HG03039 (cell line): ENCODE data around the gene MEGF6.
A peak's percentile ranks its signal among the peaks of the same experiment; 100 is the strongest.

ENCODE experiments used
- ATAC-seq: cut with Tn5 transposase; IDR thresholded peaks from one replicate; pipeline ENCODE4 v1.9.1; 2021; ENCODE audit warnings: mild to moderate bottlenecking, moderate library complexity; ENCODE audit not compliant: unreplicated experiment

The MEGF6 gene, protein sequence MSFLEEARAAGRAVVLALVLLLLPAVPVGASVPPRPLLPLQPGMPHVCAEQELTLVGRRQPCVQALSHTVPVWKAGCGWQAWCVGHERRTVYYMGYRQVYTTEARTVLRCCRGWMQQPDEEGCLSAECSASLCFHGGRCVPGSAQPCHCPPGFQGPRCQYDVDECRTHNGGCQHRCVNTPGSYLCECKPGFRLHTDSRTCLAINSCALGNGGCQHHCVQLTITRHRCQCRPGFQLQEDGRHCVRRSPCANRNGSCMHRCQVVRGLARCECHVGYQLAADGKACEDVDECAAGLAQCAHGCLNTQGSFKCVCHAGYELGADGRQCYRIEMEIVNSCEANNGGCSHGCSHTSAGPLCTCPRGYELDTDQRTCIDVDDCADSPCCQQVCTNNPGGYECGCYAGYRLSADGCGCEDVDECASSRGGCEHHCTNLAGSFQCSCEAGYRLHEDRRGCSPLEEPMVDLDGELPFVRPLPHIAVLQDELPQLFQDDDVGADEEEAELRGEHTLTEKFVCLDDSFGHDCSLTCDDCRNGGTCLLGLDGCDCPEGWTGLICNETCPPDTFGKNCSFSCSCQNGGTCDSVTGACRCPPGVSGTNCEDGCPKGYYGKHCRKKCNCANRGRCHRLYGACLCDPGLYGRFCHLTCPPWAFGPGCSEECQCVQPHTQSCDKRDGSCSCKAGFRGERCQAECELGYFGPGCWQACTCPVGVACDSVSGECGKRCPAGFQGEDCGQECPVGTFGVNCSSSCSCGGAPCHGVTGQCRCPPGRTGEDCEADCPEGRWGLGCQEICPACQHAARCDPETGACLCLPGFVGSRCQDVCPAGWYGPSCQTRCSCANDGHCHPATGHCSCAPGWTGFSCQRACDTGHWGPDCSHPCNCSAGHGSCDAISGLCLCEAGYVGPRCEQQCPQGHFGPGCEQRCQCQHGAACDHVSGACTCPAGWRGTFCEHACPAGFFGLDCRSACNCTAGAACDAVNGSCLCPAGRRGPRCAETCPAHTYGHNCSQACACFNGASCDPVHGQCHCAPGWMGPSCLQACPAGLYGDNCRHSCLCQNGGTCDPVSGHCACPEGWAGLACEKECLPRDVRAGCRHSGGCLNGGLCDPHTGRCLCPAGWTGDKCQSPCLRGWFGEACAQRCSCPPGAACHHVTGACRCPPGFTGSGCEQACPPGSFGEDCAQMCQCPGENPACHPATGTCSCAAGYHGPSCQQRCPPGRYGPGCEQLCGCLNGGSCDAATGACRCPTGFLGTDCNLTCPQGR (N-terminal part only)

DNA sequence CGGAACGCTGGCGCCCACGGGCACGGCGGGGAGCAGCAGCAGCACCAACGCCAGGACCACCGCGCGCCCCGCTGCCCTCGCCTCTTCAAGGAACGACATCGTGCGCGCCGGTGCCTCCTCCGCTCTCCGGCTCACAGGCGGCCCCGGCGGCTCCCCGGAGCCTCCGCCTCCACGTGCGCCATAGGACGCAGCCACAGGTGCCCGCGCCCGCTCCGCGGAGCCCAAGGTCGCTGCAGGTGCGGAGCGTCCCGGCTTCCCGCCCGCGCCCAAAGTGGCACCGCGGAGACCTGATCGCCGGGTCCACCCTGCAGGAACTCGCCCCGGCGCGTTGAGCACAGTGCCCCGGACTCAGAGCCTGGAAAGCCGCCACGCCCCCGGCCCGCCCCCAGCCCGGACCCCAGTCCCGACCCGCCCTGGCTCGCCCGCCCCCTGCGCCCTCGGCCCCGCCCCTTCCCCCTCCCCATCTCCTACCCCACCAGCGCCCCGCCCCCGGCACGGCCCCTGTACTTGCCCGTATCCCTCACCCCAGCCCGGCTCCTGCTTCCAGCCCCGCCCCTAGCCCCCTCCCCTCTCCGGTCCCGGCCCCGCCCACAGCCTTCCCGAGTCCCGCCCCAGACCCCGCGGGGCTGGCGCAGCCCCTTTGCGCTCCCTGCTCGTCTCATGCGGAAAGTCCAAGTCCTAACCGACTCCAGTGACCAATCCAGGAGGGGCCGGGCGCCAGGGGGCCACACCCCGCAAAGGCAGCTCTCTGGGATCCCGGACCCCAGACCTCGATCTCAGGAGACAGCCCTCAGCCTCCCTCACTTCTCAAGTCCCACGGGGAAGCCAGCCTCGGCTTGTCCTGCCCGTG is at the start of gene MEGF6:
Gene MEGF6 (minus strand): TSS at position 339 of the 850 bp plus-strand sequence. CDS start 240 bp downstream, at position 99.
- no peak for ATAC-seq

DNA sequence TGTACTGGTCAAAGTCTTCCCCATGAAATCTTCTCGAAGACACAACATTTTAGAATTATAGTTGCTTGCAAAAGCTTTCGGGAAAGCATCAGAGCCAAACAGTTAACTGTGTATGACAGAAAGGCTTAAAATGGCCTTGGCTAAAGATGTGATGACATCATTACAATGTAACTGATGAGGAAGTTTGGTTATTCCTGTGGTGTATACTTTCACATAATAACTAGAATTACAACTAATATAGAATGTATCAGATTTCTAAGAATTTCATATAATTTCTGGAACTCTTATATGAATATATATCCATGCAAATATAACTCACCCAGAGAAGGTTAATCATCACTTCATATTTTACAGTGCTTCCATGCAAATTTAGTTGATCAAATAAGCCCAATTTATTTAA is 49.4 kb upstream of the MEGF6 start:
- ATAC-seq, result no peak

DNA sequence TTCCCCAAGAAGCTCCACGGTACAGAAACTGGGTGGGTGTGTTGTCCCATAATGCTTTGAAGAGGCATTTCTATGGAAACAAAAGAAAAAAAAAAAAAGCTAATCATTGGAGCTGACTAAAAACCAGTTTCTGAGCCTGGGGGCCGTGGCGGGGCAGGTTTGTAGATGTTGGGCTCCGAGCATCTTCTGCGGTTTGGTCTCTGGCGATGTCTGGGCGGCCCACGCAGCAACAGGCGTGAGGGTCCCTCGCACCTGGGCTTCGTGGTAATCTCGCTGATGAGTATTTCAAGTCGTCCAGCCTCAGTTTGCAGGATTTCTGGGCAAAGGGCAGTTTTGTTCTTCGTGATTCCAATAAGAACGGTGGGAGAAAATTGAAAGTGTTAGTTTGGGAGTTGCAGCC is 47.8 kb upstream of the MEGF6 start:
- no peak for ATAC-seq

DNA sequence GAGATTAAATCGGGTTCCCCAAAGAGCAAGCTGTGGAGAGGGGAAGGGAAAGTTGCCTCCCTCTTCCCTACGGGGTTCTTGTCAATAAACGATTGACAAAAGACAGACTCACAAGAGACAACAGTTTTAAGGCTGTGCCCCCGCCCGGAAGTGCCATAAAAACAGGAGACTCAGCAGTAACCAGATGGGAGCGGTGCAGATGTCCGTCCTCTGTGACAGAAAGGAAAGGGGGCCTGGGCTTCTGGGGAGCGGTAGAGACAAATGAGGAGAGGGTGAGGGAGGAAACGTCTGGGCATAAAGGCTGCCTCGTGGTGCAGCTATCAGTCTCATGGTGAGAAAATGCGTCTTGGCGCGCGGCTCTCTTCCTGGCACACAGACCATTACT is 46.9 kb upstream of the MEGF6 start:
- no peak for ATAC-seq

DNA sequence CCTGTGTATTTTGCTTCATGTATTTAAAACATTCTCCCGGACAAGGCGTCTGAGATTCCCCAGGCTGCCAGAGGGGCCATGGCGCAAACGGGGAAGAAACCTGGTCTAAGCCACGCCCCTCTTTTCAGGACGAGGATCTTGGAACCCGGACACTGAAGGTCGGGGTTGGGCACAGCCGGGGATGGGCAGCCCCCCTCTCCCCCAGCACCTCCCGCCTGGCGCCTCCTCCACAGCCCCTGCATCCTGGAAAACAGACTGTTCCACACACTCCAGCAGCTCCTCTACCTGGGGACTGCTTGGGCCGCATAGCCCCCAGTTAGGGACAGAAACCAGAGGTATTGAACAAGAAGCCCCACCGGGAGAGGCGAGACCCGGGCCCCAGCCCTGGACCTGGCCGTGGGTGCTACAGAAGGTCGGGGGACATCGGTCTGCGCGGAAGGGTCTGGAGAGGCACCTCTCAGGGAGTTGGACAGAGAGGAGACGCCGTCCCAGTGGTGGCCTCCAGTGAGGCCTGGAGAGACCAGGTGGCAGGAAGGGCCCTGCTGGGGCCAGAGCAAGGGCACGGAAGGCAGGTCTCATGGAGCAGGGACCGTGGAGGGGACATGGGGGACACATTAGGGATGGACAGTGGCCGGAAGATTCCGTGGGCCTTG is 46.4 kb upstream of the MEGF6 start:
- no peak for ATAC-seq

DNA sequence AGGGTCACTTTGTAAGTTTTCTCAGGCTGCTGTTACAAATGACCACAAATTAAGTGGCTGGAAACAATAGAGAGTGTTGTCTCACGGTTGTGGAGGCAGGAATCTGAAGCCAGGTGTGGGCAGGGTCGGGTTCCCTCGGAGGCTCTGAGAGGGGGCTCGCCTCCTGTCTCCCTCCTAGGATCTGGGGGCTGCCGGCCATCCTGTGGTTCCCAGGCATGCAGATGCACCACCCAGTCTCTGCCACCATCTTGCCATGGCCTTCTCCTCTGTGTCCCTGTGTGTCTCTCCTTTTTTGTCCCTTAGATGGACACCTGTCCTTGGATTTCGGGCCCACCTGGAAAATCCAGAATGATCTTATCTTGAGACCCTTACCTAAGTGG is 45.8 kb upstream of the MEGF6 start:
- ATAC-seq, result no peak

DNA sequence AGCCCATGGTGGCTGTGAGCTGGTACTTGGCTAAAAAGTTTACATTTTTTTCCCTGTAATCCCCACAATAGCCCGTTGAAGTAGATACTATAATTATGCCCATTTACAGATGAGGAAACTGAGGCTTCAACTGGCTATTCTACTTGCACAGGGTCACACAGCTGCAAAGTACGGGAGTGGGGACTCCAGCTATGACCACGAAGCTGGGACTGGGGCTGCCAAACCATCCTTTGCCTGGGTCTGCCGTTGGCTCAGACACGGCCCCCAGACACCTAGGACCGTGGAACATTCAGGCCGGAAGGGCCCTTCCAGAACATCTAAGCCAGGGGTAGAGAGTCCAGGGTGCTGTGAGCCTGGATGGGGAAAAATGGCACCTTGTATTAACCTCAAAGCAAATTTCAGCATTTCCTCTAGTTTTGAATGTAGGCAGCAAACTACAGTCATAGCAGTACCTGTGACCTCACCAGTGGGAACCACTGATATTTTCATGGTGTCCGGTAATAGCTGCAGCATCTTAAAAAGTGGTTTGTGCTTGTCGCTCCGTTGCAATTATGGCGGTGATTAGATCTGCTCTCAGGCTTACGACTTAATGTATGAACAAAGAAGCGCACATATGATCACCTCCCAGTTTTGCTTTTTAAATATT is 45.3 kb upstream of the MEGF6 start:
- no peak for ATAC-seq

DNA sequence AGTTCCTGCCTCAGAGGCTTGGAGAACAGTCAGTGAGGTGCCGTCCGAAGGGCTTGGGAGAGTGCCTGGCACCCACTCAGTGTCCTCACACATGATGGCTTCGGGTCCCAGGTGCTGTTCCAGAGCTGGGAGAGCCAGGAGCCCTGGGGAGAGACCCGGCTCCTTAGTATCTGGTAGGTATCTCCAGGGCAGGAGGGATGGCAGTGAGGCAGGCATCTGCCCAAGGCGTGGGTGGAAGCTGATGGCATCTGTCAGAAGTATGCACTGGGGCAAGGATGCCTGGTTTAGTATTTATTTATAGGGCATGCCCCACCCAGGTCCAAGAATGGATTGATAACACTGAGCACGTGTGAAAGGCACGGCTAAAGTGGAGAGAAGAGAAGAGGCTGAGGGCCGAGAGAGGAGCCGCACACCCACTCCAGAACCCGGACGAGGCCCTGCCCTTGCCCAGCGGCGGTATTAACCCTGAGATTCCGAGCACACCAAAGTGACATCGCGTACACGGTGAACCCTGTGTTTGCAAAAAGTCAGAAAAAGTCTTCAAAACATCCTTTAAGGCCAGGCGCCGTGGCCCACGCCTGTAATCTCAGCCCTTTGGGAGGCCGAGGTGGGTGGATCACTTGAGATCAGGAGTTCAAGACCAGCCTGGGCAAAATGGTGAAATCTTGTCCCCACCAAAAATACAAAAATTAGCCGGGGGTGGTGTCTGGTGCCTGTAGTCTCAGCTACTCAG is 43.4 kb upstream of the MEGF6 start:
- ATAC-seq, result no peak

DNA sequence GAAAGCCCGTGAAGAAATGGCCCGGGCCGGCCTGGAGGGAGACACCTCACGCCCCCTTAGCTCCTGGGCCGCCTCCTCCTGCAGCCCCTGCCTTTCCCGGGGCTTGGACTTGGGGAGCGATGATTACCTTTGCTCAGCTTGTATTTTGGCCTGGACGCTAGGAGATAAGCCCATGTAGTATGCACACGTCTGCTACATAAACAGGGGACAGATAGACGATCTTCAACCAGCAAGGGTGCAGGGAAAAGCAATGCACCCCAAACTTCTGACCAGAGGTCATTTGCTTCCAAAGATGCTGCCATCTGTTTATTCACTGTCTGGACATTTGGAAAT is 41.9 kb upstream of the MEGF6 start:
- ATAC-seq, result no peak

DNA sequence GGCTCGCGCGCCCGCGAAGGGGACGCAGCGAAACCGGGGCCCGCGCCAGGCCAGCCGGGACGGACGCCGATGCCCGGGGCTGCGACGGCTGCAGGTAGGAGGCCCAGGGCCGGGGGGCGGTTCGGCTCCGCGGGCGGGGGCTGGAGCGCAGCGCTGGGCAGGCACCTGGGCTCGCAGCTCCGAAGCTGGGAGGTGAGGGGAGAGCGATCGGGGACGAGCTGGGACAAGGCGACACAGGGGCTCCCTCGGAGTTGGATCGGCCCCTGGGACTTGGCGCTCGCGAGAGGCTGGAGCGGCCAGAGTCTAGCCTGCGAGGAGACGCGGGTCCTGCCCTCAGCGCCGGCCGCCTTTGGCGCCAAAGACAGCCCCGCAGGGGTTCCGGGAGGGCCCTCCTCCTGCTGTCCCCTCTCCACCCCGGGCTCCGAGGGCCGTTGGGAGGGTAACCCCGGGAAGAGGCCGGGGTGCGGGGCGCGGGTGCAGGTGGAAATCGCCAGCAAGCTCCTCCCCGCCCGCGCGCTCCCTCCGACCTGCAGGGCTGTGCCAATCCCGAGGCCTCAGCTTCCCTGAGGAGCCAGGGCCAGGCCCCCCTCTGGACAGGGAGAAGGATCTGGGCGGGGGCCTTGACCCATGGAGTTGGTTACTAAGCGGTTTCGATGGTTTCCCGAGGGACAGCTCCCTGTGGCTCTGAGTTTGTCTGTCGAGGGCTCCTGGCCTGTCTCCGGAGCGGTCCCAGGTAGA is 41.4 kb upstream of the MEGF6 start:
- ATAC-seq, result no peak

DNA sequence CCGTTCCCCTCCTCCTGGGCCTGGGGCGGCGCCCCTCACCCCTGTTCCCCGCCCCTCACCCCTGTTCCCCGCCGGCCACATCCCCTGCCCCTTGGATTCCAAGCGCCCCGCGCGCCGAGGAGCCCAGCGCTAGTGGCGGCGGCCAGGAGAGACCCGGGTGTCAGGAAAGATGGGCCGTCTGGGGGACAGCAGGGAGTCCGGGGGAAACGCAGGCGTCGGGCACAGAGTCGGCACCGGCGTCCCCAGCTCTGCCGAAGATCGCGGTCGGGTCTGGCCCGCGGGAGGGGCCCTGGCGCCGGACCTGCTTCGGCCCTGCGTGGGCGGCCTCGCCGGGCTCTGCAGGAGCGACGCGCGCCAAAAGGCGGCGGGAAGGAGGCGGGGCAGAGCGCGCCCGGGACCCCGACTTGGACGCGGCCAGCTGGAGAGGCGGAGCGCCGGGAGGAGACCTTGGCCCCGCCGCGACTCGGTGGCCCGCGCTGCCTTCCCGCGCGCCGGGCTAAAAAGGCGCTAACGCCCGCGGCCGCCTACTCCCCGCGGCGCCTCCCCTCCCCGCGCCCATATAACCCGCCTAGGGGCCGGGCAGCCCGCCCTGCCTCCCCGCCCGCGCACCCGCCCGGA is 40.7 kb upstream of the MEGF6 start, which contains the start of gene TP73:
Gene TP73 (plus strand): TSS at position 587 of the 618 bp plus-strand sequence. CDS start 29,850 bp downstream, outside the sequence.
- no peak for ATAC-seq

DNA sequence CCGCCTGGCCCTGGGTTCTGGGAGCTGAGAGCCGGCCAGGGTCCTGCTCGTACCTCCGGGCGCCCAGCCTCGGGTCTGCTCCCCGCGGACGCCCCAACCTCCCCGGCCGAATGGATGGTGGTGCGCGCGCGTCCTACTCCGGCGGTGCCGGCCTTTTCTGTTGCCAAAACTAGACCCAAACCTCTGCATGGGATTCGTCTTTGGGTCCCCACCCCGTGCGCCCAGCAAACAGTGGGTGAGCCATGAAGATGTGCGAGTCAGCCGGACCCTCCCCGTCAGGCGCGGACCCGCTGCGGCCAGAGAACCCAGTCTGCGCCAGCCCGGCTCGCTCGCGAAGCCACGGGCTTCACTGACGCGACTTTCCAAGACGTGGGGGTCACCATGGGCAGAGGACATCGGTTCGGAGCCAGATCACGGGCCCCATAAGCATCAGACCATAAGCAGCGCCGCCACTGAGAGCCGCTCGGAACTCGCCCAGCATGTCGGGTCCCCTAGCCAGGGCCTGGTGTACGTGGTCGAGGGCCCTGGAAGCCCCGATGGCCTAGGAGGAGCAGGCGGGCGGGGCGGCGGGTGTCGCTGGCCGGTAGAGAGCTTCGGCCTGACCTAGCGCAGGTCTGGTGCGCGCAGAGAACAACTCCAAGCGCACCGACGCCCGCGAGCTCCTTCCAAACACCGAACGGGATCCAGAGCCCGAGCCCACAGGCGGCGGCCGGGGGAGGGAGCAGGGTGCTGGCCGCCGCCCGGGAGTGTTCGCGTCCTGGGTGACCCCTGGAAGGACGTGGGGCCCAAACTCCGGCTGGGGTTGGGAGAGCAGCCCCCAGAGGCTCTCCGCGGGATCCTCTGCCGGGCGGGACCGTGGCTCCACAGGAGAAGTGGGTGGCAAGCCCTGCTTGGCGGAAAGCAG is 40.0 kb upstream of the MEGF6 start:
- no peak for ATAC-seq

DNA sequence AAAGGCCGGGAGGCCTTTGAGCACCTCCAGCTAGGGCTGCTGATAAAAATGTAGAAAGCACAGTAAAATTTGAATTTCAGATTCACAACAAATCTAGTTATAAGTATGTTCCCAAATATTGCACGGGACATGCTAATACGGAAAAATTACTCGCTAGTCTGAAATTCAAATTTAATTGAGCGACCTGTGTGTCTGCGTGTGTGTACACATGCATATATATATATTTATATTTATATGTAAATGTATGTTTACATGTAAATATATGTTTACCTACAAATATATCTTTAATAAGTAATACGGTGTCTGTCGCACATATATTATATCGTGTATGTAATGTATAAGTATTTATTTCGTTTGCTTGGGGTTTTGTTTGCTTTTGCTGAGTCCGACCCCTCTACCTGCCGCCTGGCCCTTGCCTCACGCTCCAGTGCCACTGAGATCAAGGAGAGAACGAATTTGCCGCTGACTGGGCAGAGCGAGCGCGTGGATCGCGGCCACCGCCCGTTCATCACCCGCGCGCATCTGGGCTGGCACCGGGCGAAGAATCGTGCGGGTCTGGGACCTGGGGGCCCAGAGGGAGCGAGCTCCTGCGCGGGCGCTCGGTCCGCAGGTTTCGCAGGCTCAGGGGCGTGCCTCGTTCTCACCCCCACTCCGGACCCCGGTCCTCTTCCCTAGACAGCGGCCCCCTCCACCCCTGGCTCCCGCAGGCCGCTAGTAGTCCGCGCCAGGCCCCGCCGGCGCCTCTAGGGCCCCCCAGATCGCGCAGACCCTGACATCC is 39.1 kb upstream of the MEGF6 start:
- ATAC-seq, result no peak

DNA sequence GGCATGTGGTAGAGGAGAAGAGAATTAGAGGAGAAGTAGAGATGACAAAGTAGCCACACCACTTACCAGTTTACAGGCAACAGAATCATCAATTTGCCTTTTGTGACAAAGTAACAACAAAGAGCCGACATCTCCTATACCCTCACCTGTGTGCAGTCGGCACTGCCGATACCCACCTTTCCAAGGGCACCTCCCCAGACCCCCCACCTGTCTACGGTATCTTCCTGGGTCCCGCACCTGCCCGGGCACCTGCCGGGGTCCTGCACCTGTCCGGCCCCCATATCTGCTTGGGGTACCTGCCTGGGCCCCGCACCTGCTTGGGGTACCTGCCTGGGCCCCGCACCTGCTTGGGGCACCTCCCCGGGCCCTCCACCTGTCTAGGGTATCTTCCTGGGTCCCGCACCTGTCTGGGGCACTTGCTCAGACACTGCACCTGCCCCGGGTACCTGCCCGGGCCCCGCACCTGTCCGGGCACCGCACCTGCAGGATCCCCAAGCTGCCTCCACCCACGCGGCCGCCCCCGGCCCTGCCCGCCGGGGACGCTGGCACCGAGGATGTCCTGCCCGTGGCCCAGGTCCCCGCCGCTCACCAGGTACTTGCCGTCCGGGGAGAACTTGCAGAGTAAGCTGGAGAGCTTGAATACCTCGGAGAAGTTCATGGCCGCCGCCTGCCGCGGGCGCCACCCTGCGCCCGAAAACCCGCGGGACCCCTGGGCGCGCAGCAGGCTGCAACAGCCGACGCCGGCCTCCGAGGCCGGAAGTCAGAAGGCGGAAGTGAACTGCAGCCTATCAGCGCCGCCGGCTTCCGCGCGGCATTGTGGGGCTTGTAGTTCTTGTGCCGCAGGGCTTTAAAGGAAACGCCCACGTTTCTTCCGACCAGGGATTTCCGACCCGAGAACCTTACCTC is 38.3 kb upstream of the MEGF6 start, which contains the start of gene WRAP73:
Gene WRAP73 (minus strand): TSS at position 762 of the 906 bp plus-strand sequence. CDS start 104 bp downstream, at position 658.
- peak; percentile 69 for ATAC-seq

DNA sequence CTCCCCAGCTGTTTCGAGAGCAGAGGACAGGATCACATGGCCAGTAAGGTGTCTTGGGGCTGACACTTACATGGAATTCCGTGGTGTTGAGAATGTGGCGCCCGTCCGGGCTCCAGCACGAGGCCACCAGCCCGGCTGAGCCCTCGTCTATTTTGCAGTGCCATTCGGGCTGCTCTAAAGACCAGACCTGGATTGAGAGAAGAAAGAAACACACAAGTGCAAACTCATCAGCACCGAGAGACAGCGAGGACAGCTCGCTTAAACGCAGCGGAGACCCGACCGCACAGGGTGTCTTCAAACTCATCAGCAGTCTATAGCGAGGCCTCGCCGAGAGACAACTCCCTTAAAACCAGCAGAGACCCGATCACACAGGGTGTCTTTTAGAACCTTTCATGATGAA is 35.3 kb upstream of the MEGF6 start:
- no peak for ATAC-seq
